SK-N-SH (cell line): ENCODE data around the gene CAPN5.

Experiments used
- MEF2A ChIP-seq: IDR thresholded peaks from 2 replicates; pipeline ENCODE4 v1.4.0; 2012; ENCODE audit warnings: low read depth, borderline replicate concordance
- TF ChIP-seq, protein P1 (sequence below): fragments of 200-600 bp; sonication (generic); IDR thresholded peaks from 2 replicates; pipeline ENCODE4 v1.6.1; 2017; ENCODE audit warnings: antibody characterized with exemption, mild to moderate bottlenecking, moderate library complexity

DNA sequence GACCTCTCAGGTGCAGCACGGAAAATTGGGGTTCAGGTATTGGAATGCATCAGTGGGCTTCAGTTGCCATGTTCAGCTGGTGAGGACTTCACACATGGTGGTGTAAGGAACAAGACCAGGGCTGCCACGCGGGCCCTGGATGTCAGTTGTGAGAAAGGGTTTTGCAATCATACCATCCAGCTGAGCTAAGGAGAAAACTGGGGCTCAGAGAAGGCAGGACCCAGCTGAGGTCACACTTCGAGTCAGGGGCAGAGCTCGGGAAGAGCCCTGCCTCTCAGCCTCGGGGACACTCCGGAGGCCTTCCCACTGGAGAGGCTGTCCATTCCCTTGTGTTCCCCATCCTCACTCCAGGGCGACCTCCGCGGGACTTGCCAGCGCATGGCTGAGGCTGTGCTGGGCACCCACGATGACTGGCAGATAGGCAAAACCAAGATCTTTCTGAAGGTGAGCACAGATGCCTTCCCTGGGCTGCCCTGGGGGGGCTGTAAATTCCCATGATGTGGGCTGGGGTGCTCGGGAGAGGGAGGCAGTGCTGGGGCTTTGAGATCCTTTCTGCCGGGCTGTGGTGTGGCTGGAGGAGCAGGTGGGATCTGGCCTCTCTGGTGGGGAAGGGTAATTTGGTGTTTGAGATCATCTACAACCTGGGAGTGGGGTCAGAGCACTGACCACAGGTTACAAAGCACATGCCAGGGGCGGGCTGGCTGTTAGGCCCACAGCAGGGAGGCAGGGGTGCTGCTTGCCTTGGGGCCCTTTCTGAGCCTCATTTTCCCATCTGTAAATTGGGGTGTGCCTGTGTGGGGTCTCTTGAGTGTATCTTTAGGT lies 108.5 kb downstream of the CAPN5 start:
- TF ChIP-seq, protein P1, sequence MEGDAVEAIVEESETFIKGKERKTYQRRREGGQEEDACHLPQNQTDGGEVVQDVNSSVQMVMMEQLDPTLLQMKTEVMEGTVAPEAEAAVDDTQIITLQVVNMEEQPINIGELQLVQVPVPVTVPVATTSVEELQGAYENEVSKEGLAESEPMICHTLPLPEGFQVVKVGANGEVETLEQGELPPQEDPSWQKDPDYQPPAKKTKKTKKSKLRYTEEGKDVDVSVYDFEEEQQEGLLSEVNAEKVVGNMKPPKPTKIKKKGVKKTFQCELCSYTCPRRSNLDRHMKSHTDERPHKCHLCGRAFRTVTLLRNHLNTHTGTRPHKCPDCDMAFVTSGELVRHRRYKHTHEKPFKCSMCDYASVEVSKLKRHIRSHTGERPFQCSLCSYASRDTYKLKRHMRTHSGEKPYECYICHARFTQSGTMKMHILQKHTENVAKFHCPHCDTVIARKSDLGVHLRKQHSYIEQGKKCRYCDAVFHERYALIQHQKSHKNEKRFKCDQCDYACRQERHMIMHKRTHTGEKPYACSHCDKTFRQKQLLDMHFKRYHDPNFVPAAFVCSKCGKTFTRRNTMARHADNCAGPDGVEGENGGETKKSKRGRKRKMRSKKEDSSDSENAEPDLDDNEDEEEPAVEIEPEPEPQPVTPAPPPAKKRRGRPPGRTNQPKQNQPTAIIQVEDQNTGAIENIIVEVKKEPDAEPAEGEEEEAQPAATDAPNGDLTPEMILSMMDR = no peak
- TF ChIP-seq MEF2A = no peak
